HG02943 (cell line): ENCODE results near the gene STAB1.
A peak's percentile ranks its signal among the peaks of the same experiment; 100 is the strongest.

Experiments
- ATAC-seq: cut with Tn5 transposase; IDR thresholded peaks from one replicate; pipeline ENCODE4 v1.9.1; 2021; ENCODE audit warnings: mild to moderate bottlenecking, low read depth, moderate library complexity; ENCODE audit not compliant: unreplicated experiment

The STAB1 gene, protein sequence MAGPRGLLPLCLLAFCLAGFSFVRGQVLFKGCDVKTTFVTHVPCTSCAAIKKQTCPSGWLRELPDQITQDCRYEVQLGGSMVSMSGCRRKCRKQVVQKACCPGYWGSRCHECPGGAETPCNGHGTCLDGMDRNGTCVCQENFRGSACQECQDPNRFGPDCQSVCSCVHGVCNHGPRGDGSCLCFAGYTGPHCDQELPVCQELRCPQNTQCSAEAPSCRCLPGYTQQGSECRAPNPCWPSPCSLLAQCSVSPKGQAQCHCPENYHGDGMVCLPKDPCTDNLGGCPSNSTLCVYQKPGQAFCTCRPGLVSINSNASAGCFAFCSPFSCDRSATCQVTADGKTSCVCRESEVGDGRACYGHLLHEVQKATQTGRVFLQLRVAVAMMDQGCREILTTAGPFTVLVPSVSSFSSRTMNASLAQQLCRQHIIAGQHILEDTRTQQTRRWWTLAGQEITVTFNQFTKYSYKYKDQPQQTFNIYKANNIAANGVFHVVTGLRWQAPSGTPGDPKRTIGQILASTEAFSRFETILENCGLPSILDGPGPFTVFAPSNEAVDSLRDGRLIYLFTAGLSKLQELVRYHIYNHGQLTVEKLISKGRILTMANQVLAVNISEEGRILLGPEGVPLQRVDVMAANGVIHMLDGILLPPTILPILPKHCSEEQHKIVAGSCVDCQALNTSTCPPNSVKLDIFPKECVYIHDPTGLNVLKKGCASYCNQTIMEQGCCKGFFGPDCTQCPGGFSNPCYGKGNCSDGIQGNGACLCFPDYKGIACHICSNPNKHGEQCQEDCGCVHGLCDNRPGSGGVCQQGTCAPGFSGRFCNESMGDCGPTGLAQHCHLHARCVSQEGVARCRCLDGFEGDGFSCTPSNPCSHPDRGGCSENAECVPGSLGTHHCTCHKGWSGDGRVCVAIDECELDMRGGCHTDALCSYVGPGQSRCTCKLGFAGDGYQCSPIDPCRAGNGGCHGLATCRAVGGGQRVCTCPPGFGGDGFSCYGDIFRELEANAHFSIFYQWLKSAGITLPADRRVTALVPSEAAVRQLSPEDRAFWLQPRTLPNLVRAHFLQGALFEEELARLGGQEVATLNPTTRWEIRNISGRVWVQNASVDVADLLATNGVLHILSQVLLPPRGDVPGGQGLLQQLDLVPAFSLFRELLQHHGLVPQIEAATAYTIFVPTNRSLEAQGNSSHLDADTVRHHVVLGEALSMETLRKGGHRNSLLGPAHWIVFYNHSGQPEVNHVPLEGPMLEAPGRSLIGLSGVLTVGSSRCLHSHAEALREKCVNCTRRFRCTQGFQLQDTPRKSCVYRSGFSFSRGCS (N-terminal part only)

GRCh38 chr3:52494886-52495495 is at the start of gene STAB1:
TSS of gene STAB1 (plus strand) at chr3:52495338. CDS start at chr3:52495414, 76 bp downstream.
- no peak for ATAC-seq

DNA sequence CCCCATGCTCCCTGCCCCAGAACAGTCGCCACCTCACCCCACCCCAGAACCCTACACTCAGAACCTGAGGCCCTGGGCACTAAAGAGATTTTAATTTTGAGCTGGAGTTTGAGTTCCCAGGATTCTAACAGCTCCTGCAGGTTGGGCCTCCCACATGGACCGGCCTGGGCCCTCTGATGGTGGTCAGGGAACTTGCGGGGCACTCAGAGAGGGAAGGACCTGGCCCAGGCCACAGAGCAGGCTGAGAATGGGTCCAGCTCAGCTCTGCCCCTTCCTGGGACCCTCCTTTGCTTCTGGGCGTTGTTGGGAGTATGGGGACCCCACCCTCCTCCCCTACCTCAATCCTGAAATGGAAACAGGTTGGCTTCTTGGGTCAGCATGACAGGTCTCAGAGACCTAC is 49.1 kb upstream of the STAB1 start:
- ATAC-seq, result no peak

DNA sequence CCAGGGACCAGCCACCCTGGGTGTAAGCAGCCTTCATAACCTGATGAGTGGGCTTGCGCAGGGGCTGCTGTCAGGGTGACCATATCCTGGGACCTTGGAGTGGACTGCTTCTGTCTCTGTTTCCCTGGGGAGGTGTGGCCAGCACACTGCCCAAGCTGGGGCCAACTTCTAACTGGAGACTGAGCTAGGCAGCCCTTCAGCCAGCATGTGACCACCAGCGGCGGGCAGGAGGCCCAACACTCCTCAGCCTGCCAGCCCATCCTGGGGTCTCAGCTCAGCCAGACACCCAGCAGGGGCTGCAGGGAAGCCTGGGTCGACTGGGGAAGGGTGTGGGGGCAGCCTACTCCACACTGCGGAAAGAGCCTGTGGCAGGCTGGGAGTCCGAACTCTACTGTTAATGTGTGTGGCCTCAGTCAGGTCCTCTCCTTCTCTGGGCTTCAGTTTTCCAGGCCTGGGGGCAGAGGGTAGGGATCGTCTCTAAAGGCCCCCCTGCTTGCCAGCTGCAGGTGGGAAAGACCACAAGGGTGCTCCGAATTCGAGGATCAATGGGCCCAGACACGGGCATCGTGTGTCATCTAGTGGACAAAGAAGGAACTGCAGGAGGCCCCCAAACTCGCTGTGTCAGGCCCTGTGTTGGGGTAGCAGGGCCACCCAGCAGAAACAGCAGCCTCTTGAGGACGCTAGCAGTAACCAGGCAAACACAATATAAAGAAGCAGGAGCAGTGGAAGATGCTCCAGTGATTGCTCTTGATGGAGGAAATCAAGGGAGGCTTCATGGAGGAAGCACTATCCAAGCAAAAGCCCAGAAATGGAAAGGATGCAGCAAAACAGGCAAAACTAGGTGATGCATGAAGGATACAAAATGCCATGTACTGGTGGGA is 48.3 kb upstream of the STAB1 start:
- ATAC-seq, result no peak

DNA sequence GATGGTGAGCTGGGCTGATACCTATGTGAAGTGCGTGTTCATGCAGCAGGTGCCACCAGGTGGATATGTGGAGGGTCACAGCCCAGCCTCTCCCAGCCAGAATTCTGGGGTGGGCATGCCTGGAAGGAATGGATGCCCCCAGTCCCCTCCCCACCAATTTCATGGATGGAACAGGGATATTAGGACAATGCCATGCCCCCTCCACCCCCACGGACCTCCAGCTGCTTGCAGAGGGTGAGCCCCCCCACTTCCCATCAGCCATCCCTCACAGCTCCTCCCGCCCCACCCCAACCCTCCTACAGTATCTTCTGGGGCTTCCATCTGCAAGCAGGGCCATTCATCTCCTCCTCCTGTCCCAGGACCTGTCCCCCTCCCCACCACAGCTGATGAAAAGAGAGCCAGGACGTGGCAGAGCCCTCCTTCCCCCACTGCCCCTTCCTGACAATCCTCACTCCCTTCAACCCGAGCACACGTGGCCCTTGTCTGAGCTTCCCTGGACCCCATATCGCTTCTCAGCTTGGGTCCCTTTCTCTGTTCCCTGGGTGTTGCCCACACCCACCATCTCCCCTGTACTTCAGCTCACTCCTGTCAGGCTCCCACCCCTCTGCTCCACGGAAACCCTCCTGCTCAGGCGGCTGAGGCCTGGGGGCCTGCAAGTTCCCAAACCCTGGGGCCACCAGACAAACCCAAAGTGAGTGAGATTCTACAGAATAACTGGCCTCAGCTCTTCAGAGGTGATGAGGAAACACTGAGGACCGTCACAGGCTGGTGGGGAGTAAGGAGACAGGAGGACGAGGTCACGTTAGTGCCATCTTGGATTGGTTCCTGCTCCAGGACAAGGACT is 47.4 kb upstream of the STAB1 start:
- ATAC-seq, result no peak

- no peak for ATAC-seq
Observed at GRCh38 chr3:52450489-52451236, 44.5 kb upstream of the STAB1 start.

- ATAC-seq, result no peak
Observed at GRCh38 chr3:52451237-52452083, 43.7 kb upstream of the STAB1 start.

DNA sequence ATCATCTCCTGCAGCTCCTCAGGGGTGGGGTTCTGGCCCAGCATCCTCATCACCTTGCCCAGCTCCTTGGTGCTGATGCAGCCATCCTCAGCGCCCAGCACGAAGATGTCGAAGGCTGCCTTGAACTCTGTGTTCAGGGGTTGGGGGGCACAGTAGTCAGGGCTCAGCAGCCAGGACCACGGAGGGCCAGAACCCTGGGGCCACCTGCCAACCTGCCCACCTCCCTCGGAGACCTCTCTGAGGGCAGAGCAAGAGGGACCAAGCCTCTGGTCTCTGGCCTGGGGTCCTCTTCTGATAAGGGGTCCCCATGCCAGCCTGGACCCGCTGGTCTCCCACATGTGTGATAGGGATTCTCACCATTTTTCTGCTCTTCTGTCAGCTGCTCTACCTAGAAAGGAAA is 43.0 kb upstream of the STAB1 start:
- ATAC-seq, result no peak

- no peak for ATAC-seq
Observed at GRCh38 chr3:52452570-52453221, 42.4 kb upstream of the STAB1 start.

DNA sequence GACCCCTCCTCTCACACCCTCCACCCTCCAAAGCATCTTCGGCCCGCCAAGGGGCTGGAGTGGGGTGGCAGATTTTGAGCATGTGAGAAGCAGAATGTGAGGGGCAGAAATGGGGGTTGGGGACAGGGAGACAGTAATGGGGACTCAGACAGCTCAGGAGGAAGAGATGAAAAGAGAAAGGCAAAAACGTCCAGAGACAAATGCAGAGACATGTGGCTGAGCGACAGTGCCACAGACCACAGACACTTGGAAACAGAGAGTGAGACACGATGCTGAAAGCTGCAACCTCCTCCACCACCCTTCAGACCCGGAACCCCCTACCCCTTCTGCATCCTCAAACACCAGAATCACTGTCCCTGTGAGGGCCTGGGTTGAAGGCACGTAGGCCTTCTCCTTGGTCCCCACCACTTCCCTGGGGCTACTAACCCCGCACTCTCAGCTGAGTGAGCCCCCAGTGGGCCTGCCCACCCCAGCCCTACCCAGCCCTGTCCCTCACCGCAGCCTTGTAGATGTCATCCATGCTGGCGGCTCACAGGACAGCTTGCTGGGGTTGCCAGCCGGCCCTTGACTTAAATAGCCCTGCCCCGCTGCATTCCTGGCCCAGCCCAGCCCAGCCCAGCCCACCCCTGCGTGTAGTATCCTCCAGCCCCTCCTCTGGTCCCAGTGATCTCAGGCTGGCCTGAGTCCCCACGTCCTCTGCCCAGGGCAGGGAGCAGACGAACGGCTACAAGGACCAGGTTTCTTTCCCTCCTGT is 41.5 kb upstream of the STAB1 start, which contains the start of gene TNNC1:
Gene TNNC1 (minus strand): TSS at position 546 of the 754 bp plus-strand sequence. CDS start 26 bp downstream, at position 520.
- no peak for ATAC-seq

GRCh38 chr3:52454250-52454937 is 40.7 kb upstream of the STAB1 start:
- ATAC-seq, result no peak

DNA sequence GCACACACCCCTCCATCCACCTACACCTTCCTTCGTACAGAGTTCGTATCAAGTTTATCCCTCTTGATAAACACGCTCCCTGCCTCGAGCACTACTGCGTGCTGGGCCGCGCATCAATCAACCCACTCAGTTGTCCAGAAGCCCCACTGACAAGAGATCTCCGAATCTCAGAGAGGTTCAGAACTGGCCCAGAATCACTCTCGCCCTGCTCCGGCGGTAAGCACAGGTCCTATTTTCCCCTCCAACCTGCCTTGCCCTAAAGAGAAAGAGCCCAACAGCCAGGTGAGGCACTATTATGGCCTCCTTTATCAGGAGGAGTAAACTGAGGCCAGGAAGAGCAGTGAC is 40.2 kb upstream of the STAB1 start:
- peak; percentile 22 for ATAC-seq

DNA sequence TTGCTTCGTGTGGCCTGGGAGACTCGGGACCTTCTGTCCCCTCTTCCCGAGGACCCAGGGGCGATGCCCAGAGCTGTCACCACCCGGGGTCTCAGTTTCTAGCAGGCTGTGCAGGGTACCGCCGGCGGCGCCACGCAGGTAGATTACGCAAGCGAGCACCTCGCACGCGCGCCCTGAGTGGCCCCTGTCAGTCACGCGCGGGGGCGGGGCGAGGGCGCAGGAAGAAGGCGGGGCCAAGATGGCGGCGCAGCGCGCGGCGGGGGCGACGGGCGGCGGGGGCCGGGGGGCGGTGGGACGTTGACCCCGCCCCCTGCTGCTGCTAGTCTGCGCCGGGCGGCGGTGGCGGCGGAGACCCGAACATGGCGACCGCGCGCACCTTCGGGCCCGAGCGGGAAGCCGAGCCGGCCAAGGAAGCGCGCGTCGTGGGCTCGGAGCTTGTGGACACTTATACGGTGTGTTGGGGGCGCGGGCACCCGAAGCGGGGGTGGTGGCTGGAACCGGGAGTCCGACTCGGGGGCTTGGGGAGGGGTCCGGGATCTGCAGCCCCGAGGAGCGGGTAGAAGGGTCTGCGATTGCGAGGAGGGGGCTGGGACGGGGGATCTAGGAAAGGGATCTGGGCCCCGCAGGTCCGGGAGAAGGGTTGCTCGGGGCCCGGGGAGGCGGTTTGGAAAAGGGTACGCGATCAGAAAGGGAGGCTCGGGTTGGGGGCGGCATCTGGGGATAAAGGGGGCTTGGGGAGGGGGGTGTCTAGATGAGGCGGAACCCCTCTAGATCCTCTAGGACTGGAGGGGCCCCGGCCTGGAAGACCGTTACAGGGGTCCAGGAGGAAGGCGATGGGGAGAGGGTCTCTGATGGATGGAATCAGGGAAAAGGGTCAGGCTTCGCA is 39.6 kb upstream of the STAB1 start, which contains the start of gene NISCH:
Gene NISCH (plus strand): TSS at position 322 of the 886 bp plus-strand sequence. CDS start 38 bp downstream, at position 360.
- peak; percentile 79 for ATAC-seq

DNA sequence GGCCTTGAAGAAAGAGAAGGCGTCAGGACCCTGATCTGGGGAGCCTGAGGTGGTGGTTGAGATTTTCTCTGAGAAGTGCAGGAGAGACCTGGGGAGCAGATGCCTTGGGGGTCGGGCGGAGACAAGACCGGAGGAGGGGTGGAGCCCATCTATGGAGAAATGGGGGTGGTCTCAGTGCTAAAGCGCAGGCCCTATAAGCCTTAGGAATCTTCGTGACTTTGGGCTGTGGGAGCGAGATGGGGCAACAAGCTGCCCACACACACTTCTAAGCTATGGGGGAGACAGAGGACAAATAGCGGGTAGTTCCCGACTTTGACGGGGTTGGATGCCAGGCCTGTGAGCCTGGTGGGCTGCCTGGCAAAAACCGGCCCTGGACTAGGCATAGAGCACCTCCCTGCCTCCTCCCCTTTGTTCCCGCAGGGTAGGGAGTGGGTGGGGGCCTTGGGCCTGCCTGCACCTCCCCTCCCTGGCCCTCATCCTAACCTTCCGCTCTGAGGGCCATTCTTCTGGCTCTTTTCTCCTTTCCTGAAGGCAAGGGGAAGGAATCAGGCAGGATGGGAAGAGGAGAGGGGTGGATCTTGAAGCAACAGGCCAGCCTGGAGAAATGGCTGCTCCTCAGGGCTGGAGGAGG is 38.9 kb upstream of the STAB1 start:
- ATAC-seq, result no peak
